ENCODE data around the gene JADE1. TPM values are rescaled to one million over a fixed set of nuclear protein-coding genes. Genes with fewer than 3 reads are reported as not detected.

The JADE1 gene
- total and polyA plus RNA-seq, 2 of the 4 experiments (the other 2 are of a cell fraction): 13.8 to 32.6 TPM

DNA sequence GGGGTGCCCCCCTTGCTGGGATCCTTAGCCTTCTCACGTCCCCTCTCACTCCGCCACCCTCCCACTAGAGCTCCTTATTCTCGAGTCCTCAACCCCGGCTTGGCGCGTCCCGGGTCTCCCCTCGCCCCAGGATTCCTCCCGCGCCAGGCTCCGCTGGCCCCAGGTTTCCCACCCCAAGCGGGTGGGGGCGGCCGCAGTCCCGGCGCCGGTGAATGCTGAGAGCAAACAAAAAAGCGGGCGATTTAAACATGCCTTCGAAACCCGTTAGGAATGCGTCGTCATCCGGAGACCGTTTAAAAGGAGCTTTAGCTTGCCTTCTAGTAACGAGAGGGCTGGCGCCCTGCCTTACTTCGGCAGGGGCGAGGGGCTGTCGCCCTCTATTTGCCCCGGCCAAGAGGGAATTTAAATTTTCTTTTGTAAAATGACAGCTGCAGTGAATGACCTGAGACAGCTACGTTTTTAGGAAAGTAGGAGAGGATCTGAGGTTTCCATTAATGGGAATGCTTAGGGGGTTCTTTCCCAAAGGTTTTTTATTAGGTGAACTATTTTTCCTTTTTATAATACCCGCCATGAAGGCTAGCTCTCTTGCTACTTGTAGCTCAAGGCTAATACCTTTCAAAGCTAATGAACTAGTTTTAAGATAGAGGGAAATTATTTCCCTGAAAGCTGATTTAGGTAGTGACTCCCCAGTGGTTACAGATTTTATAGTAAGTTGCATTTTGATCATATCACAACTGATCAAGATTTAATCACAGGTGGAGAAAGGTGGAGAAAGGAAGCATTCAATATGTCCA, 3.1 kb downstream of the JADE1 start (continued):
- TF ChIP-seq, protein P1, sequence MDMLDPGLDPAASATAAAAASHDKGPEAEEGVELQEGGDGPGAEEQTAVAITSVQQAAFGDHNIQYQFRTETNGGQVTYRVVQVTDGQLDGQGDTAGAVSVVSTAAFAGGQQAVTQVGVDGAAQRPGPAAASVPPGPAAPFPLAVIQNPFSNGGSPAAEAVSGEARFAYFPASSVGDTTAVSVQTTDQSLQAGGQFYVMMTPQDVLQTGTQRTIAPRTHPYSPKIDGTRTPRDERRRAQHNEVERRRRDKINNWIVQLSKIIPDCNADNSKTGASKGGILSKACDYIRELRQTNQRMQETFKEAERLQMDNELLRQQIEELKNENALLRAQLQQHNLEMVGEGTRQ (IDR thresholded peaks at IDR 0.05; ENCODE audit: low read depth, low read length): no peak

DNA sequence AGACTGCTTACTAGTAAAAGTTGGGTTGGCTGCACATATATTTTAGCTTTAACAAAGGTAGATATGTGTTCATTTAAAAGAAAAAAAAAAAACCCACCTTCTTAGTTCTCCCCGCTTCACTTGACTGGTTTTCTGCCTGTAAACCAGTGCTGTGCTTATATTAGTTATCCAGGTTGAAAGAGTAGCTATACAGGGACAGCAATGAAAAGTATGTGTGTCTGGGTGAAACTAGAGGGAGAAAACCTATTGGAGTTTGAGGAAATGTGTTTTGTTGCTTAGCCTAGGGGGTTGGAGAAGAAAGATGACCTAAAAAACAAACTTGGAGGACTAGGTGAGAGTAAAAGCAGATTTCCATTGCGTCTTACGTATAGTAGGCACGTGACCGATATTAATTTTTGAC, 4.5 kb downstream of the JADE1 start:
- ChIA-PET CTCF (no interaction called here), POLR2A (ENCODE audit: unreplicated experiment) (no interaction called here)
- Histone ChIP-seq H3K4me1 (ENCODE audit: control insufficient read depth, insufficient read depth, low read length) (peaks cover under 1% of the 10 kb centered on the region; the same call in 1 of the 2 replicates), H2AK5ac (ENCODE audit: low read depth, low read length) (no peak overlapping the region), H2BK120ac (ENCODE audit: low read depth, low read length) (no peak overlapping the region; the same call in 1 of the 2 replicates), H3K27ac (ENCODE audit: insufficient read depth, low read length) (no peak overlapping the region), H3K27me3 (ENCODE audit: control insufficient read depth, insufficient read depth, low read length) (no peaks in the 10 kb centered on the region), H3K23ac (ENCODE audit: low read depth, low read length) (peak overlapping the region; percentile 35; the same call in 1 of the 2 replicates), H2BK20ac (ENCODE audit: low read depth, low read length) (peak overlapping the region; percentile 5; the same call in 1 of the 2 replicates), H4K5ac (ENCODE audit: low read depth, low read length) (no peak overlapping the region), H3K9ac (ENCODE audit: low read depth, low read length) (no peak overlapping the region), H3K14ac (replicated peaks; ENCODE audit: low read depth, low read length) (no peak overlapping the region; the same call in 1 of the 2 replicates), H3K18ac (ENCODE audit: low read depth, low read length) (no peak overlapping the region), H3K9me3 (ENCODE audit: control insufficient read depth, insufficient read depth, low read length) (no peaks in the 10 kb centered on the region), H2BK15ac (ENCODE audit: low read depth, low read length) (no peak overlapping the region), H3K36me3 (ENCODE audit: control insufficient read depth, insufficient read depth, low read length) (no peaks in the 10 kb centered on the region), H4K91ac (ENCODE audit: insufficient read depth, low read depth, low read length) (no peak overlapping the region), H3K79me1 (ENCODE audit: low read depth in 1 of 2, low read length in 2 of 2) (peaks cover 6 to 32% of the 10 kb centered on the region in 2 experiments), H2AFZ (replicated peaks; ENCODE audit: low read length, poor library complexity) (no peak overlapping the region), H3K4ac (ENCODE audit: low read depth, low read length) (no peak overlapping the region; the same call in 1 of the 2 replicates), H3K4me2 (ENCODE audit: low read depth, low read length) (no peak overlapping the region), H3K9me1 (ENCODE audit: insufficient read depth, low read length) (peaks cover 4% of the 10 kb centered on the region; the same call in 1 of the 2 replicates), H4K20me1 (ENCODE audit: insufficient read depth, low read length) (no peaks in the 10 kb centered on the region), H3K4me3 (ENCODE audit: insufficient read depth, low read depth, low read length) (no peak overlapping the region), H4K8ac (ENCODE audit: low read depth in 2 of 2, low read length in 2 of 2) (0 out of 4 replicates have a peak overlapping the region, but pooled peaks of 1 of the 2 experiments have one; percentile 5), H3K56ac (ENCODE audit: extremely low read depth, insufficient read depth, low read length) (no peak overlapping the region), H2BK5ac (ENCODE audit: low read depth, low read length, poor library complexity, severe bottlenecking) (no peak overlapping the region), H2AK9ac (replicated peaks; ENCODE audit: low read depth, low read length, poor library complexity) (no peak overlapping the region)
- BruUV-seq (replicated peaks): no TSS peak
- DNase-seq: no peak
- 100% methylated on average over 2 of the region's 5 CpGs; no CpG with 5 or more reads in 1 of the 2 experiments for WGBS, 2 experiments (ENCODE audit: extremely low coverage in 2 of 2, insufficient read length in 1 of 2)
- intact Hi-C loops (cut with micrococcal nuclease) (no loop called here), in situ Hi-C loops (cut with MboI; ENCODE audit: low sequenced_read_pairs) (loop anchor here (5.0 kb wide), 2 partner anchors 48 to 352 kb away; no protein-coding TSS in a partner anchor), dilution Hi-C loops (cut with HindIII; ENCODE audit: low sequenced_read_pairs, unreplicated experiment) (no loop called here)
- no peak for ATAC-seq (ENCODE audit: low read depth)
- TF ChIP-seq, protein P2, sequence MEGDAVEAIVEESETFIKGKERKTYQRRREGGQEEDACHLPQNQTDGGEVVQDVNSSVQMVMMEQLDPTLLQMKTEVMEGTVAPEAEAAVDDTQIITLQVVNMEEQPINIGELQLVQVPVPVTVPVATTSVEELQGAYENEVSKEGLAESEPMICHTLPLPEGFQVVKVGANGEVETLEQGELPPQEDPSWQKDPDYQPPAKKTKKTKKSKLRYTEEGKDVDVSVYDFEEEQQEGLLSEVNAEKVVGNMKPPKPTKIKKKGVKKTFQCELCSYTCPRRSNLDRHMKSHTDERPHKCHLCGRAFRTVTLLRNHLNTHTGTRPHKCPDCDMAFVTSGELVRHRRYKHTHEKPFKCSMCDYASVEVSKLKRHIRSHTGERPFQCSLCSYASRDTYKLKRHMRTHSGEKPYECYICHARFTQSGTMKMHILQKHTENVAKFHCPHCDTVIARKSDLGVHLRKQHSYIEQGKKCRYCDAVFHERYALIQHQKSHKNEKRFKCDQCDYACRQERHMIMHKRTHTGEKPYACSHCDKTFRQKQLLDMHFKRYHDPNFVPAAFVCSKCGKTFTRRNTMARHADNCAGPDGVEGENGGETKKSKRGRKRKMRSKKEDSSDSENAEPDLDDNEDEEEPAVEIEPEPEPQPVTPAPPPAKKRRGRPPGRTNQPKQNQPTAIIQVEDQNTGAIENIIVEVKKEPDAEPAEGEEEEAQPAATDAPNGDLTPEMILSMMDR (conservative IDR thresholded peaks at IDR 0.05; ENCODE audit: low read depth, low read length): no peak
- TF ChIP-seq CEBPB (IDR thresholded peaks at IDR 0.05; ENCODE audit: low read depth, low read length): no peak
- no peak for TF ChIP-seq BHLHE40 (IDR thresholded peaks at IDR 0.05; ENCODE audit: low read depth, low read length)
- no peak for TF ChIP-seq SMC3 (IDR thresholded peaks at IDR 0.05; ENCODE audit: low read depth, low read length)
- TF ChIP-seq CHD1 (IDR thresholded peaks at IDR 0.05; ENCODE audit: low read depth, low read length): no peak
- no peak for TF ChIP-seq RAD21 (IDR thresholded peaks at IDR 0.05; ENCODE audit: low read length)
- no peak for TF ChIP-seq MXI1 (IDR thresholded peaks at IDR 0.05; ENCODE audit: borderline replicate concordance, low read depth, low read length)
- TF ChIP-seq, protein P3, sequence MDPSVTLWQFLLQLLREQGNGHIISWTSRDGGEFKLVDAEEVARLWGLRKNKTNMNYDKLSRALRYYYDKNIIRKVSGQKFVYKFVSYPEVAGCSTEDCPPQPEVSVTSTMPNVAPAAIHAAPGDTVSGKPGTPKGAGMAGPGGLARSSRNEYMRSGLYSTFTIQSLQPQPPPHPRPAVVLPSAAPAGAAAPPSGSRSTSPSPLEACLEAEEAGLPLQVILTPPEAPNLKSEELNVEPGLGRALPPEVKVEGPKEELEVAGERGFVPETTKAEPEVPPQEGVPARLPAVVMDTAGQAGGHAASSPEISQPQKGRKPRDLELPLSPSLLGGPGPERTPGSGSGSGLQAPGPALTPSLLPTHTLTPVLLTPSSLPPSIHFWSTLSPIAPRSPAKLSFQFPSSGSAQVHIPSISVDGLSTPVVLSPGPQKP (IDR thresholded peaks at IDR 0.05; ENCODE audit: borderline replicate concordance, low read depth, low read length): no peak
- no peak for TF ChIP-seq MAFK (IDR thresholded peaks at IDR 0.05; ENCODE audit: low read depth, low read length)
- TF ChIP-seq POLR2A (IDR thresholded peaks at IDR 0.05; ENCODE audit: low read depth, low read length): no peak
- TF ChIP-seq FOS (IDR thresholded peaks at IDR 0.05; ENCODE audit: low read depth, low read length): no peak
